SHP77 (cell line): ENCODE results near the gene YY1AP1.
"Not testable (repeated sequence)": the region's sequence is repeated elsewhere in the genome, so short reads cannot be mapped to it uniquely, and the experiment has no call there.

Source experiments
- DNase-seq, 2 experiments: peaks; one replicate each; lab custom pipeline; 2025; lab: John Stamatoyannopoulos, UW

YY1AP1 gene

GRCh38 chr1:155688324-155689080, at the start of gene YY1AP1:
YY1AP1 (minus strand) TSS chr1:155688774; CDS start chr1:155680436, 8,338 bp downstream.
- peak; percentile 92 to 93 for DNase-seq

- peak; percentile 68 to 74 for DNase-seq
These were observed 40.7 kb upstream of the YY1AP1 start for GRCh38 chr1:155729031-155729898.

- DNase-seq, result no peak
These were observed 36.6 kb upstream of the YY1AP1 start for GRCh38 chr1:155725142-155725541.

- DNase-seq, result no peak
These were observed 31.1 kb upstream of the YY1AP1 start for GRCh38 chr1:155719703-155720102.

- not testable (repeated sequence) for DNase-seq
These were observed 30.0 kb upstream of the YY1AP1 start for GRCh38 chr1:155718524-155719115.

- no peak for DNase-seq
These were observed 28.5 kb upstream of the YY1AP1 start for GRCh38 chr1:155717041-155717440.

- no peak for DNase-seq
These were observed 27.2 kb upstream of the YY1AP1 start for GRCh38 chr1:155715777-155716176.

- not testable (repeated sequence) for DNase-seq
These were observed 26.5 kb upstream of the YY1AP1 start for GRCh38 chr1:155715056-155715455.

GRCh38 chr1:155713075-155713474, 24.5 kb upstream of the YY1AP1 start:
- DNase-seq, result no peak

- DNase-seq, result not testable (repeated sequence)
These were observed 24.1 kb upstream of the YY1AP1 start for GRCh38 chr1:155712636-155713035.

GRCh38 chr1:155711457-155711856, 22.9 kb upstream of the YY1AP1 start:
- DNase-seq, result not testable (repeated sequence)

GRCh38 chr1:155709391-155709790, 20.8 kb upstream of the YY1AP1 start:
- no peak for DNase-seq

- no peak for DNase-seq
These were observed 17.6 kb upstream of the YY1AP1 start for GRCh38 chr1:155706139-155706538.

- DNase-seq, result not testable (repeated sequence)
These were observed 15.8 kb upstream of the YY1AP1 start for GRCh38 chr1:155704414-155704813.

- no peak for DNase-seq
These were observed 14.6 kb upstream of the YY1AP1 start for GRCh38 chr1:155703216-155703615.

- not testable (repeated sequence) for DNase-seq
These were observed 13.1 kb upstream of the YY1AP1 start for GRCh38 chr1:155701675-155702074.

GRCh38 chr1:155699062-155699461, 10.5 kb upstream of the YY1AP1 start:
- not testable (repeated sequence) for DNase-seq

- no peak for DNase-seq
These were observed 9.9 kb upstream of the YY1AP1 start for GRCh38 chr1:155698382-155699038.

GRCh38 chr1:155697616-155698015, 9.0 kb upstream of the YY1AP1 start:
- not testable (repeated sequence) for DNase-seq

GRCh38 chr1:155697046-155697445, 8.5 kb upstream of the YY1AP1 start:
- DNase-seq, result no peak

GRCh38 chr1:155696524-155696923, 8.0 kb upstream of the YY1AP1 start:
- DNase-seq, result no peak

- DNase-seq, result no peak
These were observed 7.0 kb upstream of the YY1AP1 start for GRCh38 chr1:155695608-155696007.
